ENCODE results near the gene FBF1.

Gene FBF1

DNA sequence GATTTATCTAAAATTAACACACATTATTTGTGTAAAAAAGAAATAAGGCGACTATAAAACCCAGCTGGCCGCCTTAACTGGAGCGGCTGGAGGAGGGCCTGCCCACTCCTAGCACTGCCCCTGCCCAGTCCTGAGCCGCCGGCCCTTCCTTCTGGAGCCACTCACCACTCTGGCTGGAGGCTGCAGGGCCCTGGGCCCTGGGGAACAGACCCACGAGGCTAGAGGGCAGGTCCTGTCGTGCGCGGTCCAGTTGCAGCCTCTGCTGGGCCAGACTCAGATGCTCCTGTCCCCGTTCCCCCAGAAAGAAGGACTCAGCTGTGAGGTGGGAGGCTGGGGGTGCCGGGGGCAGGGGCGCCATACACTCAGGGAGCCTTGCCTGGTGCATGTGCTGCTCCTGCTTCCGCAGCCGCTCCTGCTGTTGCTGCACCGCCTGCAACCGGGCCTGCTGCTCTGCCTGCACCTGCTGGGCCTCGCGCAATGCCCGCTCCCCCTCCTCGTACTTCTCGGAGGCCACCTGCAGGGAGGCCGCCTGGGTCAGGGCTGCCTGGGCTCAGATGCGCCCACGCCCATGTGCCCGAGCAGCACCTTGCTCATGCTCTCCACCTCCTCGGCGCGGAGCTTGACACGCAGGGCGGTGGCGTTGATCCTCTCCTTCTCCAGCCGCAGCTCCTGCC lies 27.2 kb downstream of the FBF1 start:
- no peak for DNase-seq

DNA sequence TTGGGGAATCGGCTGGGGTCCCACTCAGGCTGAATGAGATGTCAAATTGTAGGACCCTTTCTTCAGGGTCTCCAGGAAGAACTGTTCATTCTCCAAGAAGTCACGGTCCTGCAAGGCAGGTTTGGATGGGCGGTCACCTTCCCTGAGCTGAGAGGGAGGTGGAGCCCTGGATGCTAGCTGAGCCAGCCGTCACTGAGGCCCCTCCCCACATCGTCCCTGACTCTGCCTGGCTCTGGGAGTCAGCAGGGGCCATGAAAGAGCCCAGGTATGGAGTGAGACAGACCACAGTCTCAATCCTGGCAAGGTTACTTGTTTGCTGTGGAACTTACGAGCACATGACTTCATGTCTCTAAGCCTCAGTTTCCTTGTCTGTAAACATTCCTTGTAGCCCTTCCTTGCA lies 30.1 kb downstream of the FBF1 start:
- peak; percentile 8 for DNase-seq

DNA sequence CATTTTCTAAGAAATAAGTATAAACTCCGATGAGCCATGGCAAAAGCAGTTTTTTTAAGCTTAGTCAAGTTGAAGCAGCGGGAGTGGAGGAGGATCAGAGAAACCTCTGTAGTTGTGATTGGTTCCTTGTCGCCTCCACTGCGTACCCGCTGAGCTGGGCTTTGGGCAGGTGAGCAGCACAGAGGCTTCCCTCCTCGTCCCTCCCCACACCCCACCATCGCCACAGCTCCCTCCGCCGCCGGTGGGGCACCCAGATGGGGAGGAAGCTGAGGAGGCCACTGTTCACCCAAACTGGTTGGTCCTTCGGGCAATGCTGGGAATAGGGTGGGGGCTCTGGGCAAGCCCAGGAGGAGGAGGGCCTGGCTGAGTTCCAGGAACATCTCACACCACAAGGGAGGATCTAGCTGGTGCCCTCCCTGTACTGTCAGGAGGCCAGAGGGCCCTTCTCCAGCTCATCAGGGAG lies 31.0 kb downstream of the FBF1 start:
- peak; percentile 57 for DNase-seq

DNA sequence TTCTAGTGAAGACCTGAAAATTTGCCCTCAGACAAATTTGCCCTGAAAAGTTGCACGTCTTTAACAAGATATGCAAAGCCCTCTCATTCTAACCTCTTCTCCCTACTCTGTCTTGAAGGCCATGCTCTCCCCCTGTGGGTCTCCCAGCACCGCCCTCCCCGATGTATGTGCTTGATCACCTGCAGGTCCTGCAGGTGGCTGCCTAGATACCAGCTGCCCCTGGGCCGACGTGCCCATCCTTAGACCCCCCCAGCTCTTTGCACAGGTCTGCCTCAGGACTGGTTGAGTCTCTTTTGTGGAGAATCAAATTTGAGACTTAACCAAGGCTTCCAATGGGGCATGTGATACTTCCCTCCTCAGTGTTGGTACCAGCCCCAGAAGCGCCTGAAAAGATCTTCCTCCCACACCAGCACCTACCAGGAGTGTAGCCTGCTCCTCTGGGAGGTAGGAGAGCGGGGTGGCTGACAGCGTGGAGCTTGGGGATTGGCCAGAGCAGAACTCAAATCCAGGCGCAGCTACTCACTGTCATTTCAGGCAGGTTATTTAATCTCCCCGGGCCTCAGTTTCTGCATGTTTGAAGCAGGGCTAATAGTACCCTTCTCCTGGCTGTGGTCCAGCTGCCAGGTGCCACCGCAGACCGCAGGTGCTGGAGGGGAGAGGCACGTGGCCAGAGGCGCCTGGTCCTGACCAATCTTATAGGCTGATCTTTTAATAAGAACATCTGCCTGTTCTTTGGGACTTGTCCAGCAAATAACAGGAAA lies 31.6 kb downstream of the FBF1 start:
- DNase-seq = peak; percentile 90

DNA sequence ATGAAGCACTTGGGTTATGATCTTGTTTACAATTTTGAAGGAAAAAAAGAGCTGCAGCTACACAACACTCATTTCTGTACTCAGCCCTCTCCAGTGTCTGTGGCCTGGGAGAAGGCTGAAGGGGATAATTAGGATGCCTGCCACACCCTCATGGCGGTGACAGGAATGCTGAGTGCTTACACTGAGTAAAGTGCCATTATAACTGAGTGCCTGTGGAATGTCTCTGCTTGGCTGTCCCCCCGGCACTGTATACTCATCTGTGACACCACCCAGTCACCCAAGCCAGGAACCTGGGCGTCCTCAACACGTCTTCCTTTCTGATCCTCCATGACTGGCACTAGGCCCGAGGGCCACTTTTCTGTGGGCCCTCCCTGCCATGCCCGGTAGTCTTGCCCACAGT lies 32.6 kb downstream of the FBF1 start:
- DNase-seq = no peak

DNA sequence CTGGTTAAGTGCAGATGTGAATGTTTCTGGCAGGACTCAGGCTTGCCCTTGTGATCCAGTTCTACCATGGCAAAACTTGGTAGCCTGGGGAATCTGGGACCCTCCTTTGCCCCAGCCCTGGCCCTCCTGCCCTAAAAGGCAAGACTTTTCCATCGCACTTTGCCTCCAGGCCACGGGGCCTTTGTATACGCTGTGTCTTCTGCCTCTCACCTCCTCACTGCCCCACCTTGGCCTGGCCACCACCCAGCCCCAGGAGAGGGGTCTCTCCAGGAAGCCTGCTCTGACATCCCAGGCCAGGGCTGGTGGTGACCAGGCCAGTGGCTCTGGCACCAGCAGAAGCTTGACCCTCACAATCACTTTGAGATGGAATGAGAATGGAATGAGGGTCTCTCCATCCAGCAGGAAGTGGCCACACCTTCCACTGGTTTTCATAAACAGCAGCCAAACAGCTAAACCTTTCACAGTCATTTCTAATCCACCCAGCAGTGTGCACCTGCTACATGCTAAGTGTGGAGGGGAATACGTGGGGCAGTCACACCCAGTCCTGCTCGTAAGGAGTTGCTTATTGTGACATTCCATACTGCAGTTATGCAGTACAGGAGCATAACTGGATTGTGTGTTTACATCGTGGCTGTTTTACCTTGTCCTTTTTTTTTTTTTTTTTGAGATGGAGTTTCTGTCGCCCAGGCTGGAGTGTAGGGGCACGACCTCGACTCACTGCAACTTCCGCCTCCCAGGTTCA lies 34.5 kb downstream of the FBF1 start:
- no peak for DNase-seq

DNA sequence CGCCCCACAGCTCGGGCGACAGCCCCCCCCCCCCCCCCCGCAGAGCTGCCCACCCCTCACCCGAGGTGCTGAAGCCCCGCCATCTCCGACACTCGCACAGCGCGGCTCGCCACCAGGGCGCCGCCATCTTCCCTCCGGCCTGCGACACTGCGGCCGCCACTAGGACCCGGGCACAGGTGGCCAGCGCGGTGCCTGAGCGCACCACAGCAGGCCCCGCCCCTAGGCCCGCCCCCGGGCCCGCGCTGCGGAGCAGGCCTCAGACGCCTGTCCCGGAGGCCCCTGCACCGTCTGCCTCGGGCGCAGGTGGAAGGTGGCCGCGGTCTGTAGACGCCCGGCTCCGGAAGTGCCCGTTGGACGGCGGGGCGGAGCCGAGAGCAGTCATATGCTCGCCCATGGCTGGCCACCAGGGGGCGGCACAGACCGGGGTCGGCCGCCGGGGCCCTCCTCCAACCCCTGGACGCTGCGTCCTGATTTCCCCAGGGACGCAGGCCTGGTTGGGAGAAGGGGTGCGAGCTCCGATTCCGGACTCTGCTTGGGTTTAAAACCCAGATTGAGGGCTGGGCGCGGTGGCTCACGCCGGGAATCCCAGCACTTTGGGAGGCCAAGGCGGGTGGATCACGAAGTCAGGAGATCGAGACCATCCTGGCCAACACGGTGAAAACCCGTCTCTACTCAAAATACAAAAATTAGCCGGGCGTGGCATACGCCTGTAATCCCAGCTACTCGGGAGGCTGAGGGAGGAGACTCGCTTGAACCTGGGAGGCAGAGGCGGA lies 35.9 kb downstream of the FBF1 start, which contains the start of gene MRPL38:
MRPL38 (minus strand) TSS at position 136 of the 773 bp plus-strand sequence; CDS start at position 127, 9 bp downstream.
- peak; percentile 76 for DNase-seq

DNA sequence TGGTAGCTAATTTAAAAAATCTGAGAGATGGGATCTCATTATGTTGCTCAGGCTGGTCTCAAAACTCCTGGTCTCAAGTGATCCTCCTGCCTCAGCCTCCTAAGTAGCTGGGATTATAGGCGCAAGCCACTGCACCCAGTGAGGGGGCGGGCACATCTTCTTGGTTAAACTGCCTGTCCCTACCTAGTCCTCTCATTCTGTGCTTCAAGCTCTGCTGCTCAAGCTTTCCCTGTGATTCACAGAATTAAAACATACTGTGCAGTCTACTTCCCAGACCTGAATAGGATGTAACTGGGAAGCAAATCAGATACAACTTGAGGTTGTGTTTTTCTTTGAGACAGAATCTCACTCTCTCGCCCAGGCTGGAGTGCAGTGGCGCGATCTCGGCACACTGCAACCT lies 38.4 kb downstream of the FBF1 start:
- no peak for DNase-seq

DNA sequence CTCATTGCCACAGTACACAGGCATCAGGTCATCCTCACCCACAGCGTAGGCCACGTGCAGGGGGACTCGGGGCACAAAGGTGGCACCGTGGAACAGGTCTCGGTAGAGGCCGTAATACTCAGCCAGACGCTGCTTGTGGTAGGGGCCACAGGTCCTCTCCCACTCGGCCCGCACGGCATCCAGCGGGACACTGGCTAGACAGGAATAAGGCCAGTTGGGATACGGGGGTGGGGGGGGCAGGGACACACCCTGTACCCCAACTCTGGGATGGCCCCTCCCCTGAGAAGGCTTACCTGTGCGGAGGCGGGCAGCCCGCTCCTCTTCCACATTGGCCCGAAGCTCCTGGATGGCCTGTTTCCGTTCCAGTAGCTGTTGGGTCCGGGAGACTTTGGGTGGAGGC lies 39.1 kb downstream of the FBF1 start:
- no peak for DNase-seq

DNA sequence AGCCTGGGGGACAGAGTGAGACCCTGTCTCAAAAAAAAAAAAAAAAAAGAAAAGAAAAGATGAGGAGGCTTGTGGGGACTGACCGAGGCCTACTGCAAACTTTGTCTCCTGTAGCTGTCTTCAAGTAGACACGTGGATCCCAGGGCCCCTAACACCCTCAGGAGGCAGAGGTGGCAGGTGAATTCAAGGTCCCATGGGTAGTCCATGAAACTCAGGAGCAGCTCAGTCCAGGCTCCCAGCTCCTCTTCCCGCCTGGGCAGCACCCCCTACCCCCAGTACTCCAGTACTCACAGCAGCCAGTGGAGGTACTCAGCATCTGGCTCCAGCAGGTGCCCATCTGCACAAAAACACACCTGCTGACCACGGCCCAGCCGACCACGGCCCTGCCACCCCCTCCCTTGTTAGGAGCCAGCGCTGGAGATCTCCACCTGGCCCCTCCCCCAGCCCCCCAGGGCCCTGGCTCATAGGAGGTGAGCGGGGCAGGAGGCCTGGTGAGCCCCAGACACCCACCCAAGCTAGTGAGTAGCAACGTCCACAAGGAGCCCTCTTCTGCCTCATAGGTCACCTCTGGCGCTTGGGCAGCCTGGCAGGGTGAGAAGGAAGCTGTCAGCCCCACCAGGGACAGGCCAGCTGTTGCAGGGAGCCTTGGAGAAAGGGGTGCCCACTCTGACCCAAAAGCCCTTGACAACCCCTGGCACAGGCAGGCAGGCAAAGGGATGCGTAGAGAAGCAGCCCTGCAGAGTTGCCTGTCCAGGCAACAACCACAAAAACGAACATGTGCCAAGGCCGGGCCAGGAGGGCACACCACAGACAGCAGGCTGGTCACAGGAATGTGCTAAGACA lies 39.9 kb downstream of the FBF1 start:
- no peak for DNase-seq

DNA sequence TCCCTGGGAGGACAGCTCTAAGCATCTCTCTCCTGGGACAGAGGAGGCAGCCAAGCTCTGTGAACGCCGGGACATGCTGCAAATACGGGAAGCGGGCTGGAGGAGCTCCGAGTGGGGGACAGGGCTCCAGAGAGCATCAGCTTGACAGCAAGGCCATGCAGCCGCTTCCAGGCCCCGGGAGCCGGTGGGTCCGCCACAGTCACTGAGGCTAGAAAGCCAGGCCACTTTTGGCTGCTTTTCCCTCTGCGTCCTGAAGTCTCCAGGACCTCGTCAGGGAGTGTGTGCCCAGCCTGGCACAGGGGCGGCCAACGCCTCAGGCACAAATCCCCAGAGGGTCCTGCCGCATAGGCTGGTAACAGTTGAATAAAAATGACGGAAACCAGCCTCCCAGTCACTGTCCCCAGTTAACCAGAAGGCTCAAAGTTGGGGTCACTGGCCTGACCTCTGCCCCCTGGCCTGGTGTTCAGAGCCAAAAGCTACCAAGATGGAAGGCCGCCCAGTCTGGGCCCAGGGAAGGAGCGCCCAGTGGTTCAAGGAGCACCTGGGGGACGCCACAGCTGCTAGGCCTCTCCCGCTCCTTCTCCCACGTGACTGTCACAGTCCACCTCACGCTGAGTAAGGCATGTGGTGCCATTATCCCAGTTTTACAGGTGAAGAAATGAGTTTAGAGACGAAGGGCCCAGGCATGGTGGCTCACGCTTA lies 40.9 kb downstream of the FBF1 start:
- no peak for DNase-seq

DNA sequence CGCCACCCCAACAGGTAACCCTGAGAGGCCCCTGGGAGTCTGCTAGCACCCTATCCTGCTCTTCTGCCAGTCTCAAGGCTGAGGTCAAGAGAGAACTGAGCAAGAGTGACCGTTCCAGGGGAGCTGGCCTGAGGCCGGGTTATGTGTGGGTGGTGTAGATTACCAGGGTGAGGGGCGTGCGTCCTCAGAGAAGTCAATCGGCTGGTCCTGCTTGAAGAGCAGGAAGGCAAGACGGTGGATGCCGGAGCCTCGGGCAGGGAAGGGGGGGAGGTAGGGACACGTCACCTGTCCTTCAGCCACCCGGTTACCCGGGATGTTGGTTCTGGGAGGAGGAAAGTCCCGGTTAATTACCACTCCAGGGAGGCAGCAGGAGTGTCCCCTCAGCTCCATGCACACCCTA lies 41.5 kb downstream of the FBF1 start:
- no peak for DNase-seq

DNA sequence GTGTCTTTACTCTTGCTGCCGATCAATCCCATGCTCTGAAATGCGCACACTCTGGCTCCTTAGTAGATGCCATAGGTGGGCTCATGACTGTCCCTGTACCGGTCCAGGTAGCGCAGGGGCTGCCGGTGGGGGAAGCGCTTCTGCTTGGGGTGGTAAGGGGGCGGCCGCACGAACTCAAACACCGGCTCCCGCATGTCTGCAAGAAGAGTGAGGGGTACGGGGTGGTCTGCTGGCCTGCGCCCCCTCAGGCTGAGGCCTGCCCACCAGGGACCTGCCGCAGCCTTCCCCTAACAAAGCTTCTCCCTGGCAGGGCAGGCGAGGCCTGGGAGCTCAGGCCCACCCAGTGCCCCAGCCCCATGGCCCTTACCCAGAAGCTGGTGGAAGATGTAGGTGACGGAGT lies 42.1 kb downstream of the FBF1 start:
- no peak for DNase-seq

DNA sequence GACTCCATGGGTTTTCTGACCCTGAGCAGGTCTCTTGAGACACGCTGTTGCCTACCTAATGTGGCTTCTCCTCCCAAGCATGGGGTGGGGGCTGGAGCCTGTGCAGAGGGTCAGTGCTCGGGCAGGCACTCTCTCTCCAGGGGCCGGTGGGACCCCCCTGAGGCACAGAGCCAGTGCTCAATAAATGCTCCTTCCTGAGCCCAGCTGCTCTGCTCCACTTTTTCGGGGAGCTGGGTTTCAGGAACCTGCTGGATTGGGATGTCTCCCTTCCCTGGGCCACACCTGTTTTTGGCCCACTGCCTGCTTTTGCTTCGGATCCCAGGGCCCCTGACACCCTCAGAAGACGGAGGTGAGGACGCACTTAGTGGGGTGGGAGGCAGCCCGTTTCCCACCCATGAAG lies 42.8 kb downstream of the FBF1 start:
- no peak for DNase-seq

DNA sequence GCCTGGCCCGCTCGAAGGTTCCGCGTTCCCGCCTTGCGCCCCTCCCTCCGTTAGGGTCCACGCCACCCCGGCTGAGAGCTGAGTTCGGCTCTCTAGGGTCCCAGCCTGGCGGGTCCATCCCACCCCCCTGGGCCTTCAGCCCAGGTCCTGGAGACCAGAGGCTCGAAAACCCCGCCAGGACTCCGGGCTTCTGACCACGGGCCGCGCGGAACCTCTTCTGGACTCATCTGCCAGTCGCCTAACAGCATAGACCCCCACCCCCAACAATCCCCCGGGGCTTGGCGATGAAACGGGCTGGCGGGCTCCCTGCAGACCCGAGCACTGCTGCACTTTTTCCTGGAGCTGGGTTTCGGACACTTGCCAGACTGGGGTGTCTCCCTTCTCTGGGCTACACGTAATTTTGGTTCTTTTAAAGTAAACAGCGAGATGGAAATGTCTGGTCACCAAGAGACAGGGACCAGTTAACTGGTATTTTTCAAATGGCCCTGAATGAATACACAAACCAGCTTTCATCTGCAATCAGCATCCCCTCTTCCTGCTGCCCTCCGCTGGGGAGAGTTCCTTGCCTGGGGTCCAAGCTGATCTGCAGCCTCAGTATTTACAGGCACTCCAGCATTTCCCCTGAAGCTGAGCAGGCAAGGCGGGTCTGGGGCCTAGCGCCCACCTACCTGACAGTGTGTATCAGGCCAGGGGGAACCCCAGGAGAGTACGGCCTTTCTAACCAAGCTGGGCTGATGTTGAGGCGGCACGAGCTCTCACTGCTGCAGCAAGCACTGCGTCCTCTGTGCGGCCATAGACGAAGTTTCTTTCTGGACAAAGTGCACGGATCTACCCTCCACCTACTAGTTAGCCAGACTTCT lies 43.5 kb downstream of the FBF1 start:
- DNase-seq = no peak

DNA sequence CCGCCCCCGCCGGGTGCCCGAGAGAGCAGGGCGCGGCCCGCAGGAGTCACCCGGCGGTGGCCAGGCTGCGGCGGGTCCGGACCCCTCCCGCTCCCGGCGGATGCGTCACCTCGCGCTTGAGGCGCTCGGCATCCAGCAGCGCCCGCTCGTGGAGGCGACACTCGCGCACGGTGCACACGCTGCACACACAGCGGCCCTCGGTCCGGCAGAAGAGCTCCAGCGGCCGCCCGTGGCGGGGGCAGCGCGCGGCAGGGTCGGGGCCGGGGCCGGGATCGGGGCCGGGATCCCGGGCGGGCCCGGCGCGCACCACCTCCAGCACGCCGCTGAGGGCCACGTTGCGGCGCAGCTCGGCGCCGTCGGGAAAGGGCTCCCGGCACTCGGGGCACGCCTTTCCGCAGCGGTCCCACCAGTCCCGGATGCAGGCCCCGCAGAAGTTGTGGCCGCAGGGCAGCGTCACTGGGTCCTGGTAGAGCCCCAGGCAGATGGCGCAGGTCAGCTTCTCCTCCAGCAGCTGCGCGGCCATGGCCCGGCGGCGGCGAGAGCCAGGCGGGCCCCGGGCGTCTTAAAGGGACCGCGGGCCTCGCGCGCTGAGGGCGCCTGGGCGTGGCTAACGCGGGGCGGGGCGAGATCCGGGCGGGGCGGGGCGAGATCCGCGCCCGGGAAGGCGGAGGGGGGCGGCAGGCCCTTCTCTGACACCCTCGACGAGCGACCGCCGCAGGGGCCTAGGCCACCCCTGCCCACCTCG lies 44.3 kb downstream of the FBF1 start, which contains the start of gene TRIM65:
TRIM65 (minus strand) TSS at position 537 of the 745 bp plus-strand sequence; CDS start at position 523, 14 bp downstream.
- no peak for DNase-seq

DNA sequence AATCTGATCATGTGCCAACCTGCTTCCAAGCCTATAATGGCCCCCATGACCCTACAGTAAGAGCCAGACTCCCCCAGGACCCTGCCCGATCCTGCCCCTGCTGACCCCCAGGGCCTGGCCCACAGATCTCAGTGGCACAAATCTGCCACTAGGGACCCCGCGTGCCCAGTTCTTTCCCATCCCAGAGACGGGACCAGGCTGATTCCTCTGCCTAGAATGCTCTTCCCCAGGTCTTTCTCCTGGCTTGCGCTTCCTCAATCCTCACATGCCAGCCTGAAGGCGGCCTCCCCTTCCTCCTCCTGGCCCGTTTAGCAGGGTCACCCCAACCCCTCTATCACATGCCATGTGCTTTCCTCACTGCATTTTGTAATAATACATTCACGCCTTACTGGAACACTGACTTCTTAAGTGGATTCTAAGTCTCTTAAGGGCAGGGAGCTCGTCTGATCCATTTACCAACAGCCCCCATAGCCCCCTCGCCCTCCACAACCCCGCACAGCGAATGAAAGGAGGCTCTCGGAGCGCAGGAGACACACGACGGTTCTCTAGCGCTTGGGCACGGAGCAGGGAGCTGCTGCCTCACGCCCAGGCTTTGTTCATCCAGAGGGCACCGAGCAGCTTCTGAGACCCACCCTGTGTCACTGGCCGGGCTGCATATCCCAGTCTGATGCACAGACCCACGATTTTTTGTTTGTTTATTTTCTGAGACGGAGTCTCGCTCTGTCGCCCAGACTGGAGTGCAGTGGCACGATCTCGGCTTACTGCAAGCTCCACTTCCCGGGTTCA lies 45.3 kb downstream of the FBF1 start:
- no peak for DNase-seq

DNA sequence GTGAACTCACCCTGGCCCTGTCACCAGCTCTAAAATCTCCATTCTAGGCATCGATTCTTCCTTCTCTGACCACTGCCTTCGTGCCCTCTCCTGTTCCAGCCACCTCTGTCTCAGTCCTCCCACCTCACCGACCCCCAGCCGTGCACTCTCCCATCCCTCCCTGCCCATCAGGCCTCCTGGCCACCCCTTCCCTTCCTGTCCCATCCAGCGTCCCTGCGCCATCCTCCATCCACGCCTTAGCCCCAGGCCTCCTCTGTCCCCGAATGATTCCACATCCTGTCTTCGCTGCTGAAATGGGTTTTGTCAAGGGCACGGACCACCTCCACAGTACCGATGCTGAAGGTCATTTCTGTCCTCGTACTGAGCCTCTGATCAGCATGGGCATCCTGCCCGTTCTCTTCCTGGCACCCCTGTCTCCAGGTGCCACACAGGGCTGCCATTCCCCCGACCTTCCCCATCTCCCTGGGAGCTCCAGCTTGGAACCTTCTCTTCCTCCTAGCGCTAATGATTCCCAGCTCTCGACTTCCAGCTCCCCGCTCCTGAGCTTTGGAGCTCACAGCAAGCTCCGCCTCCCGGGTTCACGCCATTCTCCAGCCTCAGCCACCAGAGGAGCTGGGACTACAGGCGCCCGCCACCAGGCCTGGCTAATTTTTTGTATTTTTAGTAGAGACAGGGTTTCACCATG lies 46.7 kb downstream of the FBF1 start:
- no peak for DNase-seq
